Endometrial microvascular endothelial cells (primary cell): ENCODE results near the gene SIPA1. TPM values are rescaled to one million over a fixed set of nuclear protein-coding genes. Genes with fewer than 3 reads are reported as not detected.
"Not testable (repeated sequence)": the region's sequence is repeated elsewhere in the genome, so short reads cannot be mapped to it uniquely, and the experiment has no call there.

ENCODE experiments used
- in situ Hi-C: cut with HindIII; loops from 2 replicates; pipeline ENCODE4 v1.10.0; 2017; ENCODE audit warnings: low sequenced_read_pairs, low pct_unique_long_range_greater_than_20kb; ENCODE audit errors: inconsistent ontology term
- total RNA-seq: library from RNA; depleted of rRNA; stranded (reverse); fragments of >200 nt; gene quantifications from one replicate; pipeline ENCODE4 v1.2.3, GENCODE V29; 2015; ENCODE audit errors: inconsistent ontology term

Gene SIPA1
- total RNA-seq, 1 donor from 2014 or later = 53.4 TPM

DNA sequence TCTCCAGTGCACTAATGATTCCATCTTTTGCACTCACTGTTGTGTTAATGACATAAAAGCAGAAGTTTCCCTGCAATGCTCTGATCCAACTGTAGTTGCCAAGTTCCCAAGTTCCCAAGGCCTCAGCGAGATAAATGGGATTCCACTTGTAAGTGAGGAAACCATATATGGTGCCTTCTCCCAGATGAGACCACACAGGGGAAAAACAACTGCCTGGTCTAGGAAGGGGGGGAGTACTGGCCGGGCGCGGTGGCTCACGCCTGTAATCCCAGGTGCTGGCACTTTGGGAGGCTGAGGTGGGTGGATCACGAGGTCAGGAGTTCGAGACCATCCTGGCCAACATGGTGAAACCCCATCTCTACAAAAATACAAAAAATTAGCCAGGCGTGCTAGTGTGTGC, 48.1 kb downstream of the SIPA1 start:
- in situ Hi-C loops = no loop called here

DNA sequence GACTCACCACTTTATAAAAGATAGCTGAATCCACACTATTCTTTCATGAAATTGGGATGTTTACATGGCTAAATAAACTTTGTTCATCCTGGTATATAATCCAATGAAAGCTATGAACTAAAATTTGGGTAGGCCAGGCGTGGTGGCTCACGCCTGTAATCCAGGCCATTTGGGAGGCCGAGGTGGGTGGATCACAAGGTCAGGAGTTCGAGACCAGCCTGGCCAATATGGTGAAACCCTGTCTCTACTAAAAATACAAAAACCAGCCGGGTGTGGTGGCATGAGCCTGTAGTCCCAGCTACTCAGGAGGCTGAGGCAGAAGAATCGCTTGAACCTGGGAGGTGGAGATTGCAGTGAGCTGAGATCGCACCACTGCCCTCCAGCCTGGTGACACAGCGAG, 53.9 kb downstream of the SIPA1 start:
- in situ Hi-C loops = not testable (repeated sequence)

DNA sequence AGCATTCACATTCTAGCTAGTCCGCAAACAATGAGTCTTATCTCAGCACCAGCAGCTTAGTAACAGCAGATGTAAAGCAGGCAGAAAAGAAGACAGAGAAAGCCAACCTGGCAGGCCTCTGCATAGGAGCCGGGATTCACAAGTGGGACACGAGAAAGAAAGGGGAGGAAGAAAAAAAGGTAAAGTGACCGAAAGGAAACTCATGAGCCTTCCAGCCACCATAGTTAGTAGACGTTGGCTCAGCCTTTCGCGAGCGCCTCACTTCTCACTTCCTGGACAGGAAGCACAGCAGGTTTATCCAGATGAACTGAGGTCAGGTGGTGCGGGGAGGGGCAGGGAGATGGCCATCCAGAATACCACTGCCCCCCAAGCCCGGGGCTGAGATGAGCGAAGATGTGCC, 54.5 kb downstream of the SIPA1 start:
- in situ Hi-C loops = no loop called here

DNA sequence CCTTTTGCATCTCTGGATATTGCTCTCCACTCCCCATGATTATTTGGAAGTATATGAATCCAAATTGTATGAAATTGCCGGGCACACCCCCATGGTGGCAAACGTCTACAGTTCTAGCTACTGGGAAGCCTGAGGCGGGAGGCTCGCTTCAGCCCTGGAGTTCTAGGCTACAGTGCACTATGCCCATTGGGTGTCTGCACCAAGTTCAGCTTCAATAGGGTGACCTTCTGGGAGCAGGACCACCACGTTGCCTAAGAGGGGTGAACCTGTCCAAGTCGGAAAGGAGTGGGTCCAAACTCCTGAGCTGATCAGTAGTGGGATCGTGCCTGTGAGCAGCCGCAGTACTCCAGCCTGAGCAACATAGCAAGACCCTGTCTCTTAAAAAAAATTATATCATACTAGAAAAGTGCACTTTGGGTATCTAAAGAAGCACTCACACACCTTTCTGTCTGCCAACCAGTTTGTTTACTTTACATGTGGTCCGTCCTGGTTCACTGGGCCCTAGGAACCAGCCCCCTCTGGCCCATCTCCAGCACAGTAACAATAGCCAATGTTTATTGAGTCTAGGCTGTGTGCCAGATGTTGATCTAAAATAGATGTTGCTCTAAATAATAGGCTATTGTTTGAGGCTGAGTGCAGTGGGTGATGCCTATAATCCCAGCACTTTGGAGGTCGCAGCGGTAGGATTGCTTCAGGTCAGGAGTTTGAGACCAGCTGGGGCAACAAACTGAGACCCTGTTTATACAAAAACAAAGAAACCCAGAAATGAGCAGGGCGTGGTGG, 57.7 kb downstream of the SIPA1 start:
- in situ Hi-C loops = no loop called here

DNA sequence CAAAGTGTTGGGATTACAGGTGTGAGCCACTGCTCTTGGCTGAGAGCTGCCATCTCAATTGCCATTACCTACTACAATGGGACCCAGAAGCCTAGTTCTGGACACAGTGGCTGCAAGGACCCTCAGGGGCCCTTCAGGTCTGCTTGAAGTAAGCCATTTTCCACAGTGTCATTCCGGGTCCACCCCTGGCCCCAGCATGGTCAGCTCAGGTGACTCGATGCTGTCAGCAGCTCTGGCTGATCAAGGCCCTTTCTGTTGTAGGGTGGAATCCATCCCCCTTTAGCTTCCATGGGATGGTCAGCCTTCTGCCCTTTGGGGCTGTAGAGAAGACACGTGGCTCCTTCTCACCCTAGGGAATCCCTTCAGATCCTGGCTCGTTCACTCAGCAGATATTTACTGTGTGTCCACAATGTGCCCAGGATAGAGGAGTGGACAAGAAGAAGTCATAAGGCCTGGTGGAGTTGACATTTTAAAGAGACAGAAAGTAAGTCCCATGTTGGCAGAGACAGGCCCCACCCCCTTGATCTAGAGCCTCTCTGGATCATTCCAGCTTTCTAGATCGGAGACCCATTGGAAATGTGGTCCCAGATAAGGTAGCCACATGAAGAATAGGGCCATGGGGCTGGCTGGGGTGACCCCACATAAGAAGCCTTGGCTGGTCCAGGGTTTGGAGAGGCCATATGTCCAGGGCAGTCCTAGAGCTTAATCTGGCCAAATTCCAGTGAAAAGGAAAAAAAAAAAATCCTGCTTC, 59.1 kb downstream of the SIPA1 start:
- in situ Hi-C loops = no loop called here

DNA sequence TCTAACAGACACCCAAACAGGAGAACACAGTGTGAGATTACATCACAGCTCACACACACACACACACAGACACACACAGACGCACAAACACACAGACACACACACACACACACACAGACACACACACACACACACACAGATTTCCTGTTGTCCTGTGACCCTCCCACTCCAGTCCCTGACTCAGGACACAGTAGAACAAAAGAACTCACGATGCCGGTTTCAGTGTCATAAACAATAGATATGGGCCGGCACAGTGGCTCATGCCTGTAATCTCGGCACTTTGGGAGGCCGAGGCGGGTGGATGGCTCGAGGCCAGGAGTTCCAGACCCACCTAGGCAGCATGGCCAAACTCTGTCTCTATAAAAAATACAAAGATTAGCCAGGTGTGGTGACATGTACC, 60.3 kb downstream of the SIPA1 start:
- in situ Hi-C loops = no loop called here

DNA sequence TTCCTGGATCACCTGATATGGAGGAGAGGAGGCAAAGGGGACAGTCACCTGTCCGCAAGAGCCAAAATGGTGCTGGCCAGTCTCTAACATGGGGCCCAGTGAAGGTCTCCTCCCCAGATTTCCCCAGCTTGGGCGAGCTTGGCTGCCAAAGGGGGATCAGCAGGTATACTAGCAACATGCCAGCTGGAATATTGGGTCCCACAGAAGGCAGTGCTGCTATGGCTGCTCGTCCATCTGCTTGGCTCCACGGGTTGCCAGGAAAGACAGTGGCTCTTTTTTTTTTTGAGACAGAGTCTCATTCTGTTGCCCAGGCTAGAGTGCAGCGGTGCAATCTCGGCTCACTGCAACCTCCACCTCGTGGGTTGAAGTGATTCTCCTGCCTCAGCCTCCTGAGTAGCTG, 61.4 kb downstream of the SIPA1 start:
- in situ Hi-C loops = no loop called here

DNA sequence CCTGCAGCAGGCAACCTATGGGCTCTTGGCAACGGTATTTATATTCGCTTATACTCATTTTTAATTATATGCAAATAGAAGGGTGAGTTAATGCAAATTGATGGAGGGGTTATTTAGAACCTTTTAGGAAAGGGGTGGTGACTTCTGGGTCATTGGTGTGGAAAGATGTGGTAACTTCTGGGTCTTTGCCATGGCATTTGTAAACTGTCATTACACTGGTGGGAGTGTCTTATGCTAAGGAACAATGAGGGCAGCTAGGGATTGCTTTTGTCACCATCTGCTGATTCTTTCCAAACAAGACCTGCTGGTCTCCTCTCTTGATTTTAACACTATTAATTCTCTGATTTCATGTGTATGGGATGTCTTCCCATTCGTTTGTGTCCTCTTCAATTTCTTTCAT, 62.5 kb downstream of the SIPA1 start:
- in situ Hi-C loops = no loop called here

Other genes with a start within 250 kb of the SIPA1 start
- gene NEAT1, start 215.3 kb upstream of the SIPA1 start, total RNA-seq = 14.8 TPM
- gene MALAT1, start 139.1 kb upstream of the SIPA1 start, total RNA-seq = 1,401 TPM
- gene SCYL1, start 113.0 kb upstream of the SIPA1 start, total RNA-seq = 110 TPM
- 42.3 TPM for gene LTBP3, start 79.7 kb upstream of the SIPA1 start, total RNA-seq
- 85.7 TPM for gene ZNRD2, start 67.6 kb upstream of the SIPA1 start, total RNA-seq
- 34.1 TPM for gene FAM89B, start 65.6 kb upstream of the SIPA1 start, total RNA-seq
- gene EHBP1L1, start 62.0 kb upstream of the SIPA1 start, total RNA-seq = 50.5 TPM
- gene KCNK7, start 42.3 kb upstream of the SIPA1 start, total RNA-seq = 2.3 TPM
- gene MAP3K11, start 23.9 kb upstream of the SIPA1 start, total RNA-seq = 101 TPM
- gene PCNX3, start 22.3 kb upstream of the SIPA1 start, total RNA-seq = 44.9 TPM
- 69.7 TPM for gene RELA, start 24.8 kb downstream of the SIPA1 start, total RNA-seq
- gene KAT5, start 74.2 kb downstream of the SIPA1 start, total RNA-seq = 34.0 TPM
- 110 TPM for gene RNASEH2C, start 82.7 kb downstream of the SIPA1 start, total RNA-seq
- gene AP5B1, start 142.9 kb downstream of the SIPA1 start, total RNA-seq = 8.5 TPM
- not detected for gene OVOL1, start 149.0 kb downstream of the SIPA1 start, total RNA-seq
- gene SNX32, start 195.9 kb downstream of the SIPA1 start, total RNA-seq = not detected
- 2,359 TPM for gene CFL1, start 220.1 kb downstream of the SIPA1 start, total RNA-seq
- 50.1 TPM for gene MUS81, start 222.3 kb downstream of the SIPA1 start, total RNA-seq
- 81.8 TPM for gene EFEMP2, start 234.7 kb downstream of the SIPA1 start, total RNA-seq
- not detected for gene CTSW, start 241.7 kb downstream of the SIPA1 start, total RNA-seq